HL-60 (cell line): ENCODE measurements around the gene SH3D19.

Experiments
- GABPA ChIP-seq: IDR thresholded peaks from 2 replicates; pipeline ENCODE4 v1.6.1; 2012; ENCODE audit warnings: low read depth
- POLR2AphosphoS5 ChIP-seq: IDR thresholded peaks from 2 replicates; pipeline ENCODE4 v1.6.1; 2012; ENCODE audit warnings: low read depth
- TF ChIP-seq, protein P1 (sequence below): IDR thresholded peaks from one replicate; pipeline ENCODE4 v1.5.1; 2011; ENCODE audit warnings: low read length, control low read depth, inconsistent platforms; ENCODE audit not compliant: insufficient read depth

DNA sequence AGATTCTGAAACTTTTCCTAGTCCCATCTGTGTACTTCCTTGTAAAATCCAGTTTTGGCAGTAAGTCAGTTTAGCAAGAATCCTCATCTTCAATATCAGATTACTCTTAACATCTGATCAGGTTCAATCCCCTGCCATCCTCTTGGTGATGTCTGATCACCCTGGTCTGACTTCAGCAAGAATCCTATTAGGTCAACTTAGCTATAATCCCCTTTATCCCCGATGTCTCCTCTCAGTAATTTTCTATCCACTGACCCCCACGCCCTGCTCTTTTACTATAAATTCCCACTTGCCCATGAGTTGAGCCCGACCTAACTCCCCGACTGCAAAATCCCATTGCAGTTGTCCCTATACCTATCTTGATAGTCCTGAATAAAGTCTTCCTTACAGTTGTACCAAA is 106.3 kb downstream of the SH3D19 start:
- TF ChIP-seq, protein P1, sequence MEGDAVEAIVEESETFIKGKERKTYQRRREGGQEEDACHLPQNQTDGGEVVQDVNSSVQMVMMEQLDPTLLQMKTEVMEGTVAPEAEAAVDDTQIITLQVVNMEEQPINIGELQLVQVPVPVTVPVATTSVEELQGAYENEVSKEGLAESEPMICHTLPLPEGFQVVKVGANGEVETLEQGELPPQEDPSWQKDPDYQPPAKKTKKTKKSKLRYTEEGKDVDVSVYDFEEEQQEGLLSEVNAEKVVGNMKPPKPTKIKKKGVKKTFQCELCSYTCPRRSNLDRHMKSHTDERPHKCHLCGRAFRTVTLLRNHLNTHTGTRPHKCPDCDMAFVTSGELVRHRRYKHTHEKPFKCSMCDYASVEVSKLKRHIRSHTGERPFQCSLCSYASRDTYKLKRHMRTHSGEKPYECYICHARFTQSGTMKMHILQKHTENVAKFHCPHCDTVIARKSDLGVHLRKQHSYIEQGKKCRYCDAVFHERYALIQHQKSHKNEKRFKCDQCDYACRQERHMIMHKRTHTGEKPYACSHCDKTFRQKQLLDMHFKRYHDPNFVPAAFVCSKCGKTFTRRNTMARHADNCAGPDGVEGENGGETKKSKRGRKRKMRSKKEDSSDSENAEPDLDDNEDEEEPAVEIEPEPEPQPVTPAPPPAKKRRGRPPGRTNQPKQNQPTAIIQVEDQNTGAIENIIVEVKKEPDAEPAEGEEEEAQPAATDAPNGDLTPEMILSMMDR: no peak
- no peak for TF ChIP-seq POLR2AphosphoS5
- TF ChIP-seq GABPA: no peak
